ENCODE results near the gene AK8. TPM values are rescaled to one million over a fixed set of nuclear protein-coding genes. Genes with fewer than 3 reads are reported as not detected.

Gene AK8
- total and polyA plus RNA-seq, 9 donors, result 0.36 to 9.8 (median 1.6) TPM

GRCh38 chr9:132864691-132865090 is 13.4 kb downstream of the AK8 start:
- H3K27ac ChIP-seq, result no peak overlapping the region
- no peak overlapping the region for H3K4me3 ChIP-seq
- H3K9me3 ChIP-seq, result no peaks in the 10 kb centered on the region
- intact Hi-C loops (cut with DNase I), result no loop called here
- no peak for DNase-seq
- no peaks in the 10 kb centered on the region for H3K27me3 ChIP-seq
- H3K36me3 ChIP-seq, result no peaks in the 10 kb centered on the region
- no peak for TF ChIP-seq POLR2A (IDR thresholded peaks at IDR 0.05)
- TF ChIP-seq EP300 (IDR thresholded peaks at IDR 0.05), result no peak
- TF ChIP-seq CTCF (IDR thresholded peaks at IDR 0.05), result no peak
- no peaks in the 10 kb centered on the region for H3K4me1 ChIP-seq (ENCODE audit: insufficient read depth)
- 81 to 82% (median 82%) methylated on average over 8 of the region's 8 CpGs for WGBS, 3 donors

DNA sequence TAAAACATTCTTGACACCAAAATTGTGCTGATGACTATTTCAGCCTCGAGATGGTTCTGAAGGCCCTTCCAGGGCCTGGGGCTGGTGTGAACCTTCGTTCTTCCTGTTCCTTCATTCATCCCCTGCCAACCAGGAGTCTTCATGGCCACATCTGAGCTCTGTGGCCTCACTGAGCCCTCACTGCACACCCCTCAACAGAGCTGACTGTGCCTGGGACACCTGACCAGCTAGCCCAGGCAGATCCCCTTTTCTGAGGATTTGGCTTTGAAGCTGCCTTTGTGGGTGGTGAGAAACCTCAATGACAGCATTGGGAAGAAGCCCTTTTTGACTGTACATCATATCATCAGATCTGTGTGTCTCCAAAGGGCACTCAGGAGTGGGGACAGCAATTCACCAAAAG is 13.8 kb downstream of the AK8 start:
- TF ChIP-seq CTCF (IDR thresholded peaks at IDR 0.05) (no peak), POLR2A (IDR thresholded peaks at IDR 0.05) (no peak), EP300 (IDR thresholded peaks at IDR 0.05) (no peak)
- intact Hi-C loops (cut with DNase I), result no loop called here
- WGBS, 3 donors, result 82 to 89% (median 82%) methylated on average over 2 of the region's 2 CpGs

GRCh38 chr9:132863096-132863495 is 15.0 kb downstream of the AK8 start:
- 80 to 88% (median 87%) methylated on average over 12 of the region's 12 CpGs for WGBS, 3 donors
- Histone ChIP-seq H3K4me3 (no peak overlapping the region), H3K36me3 (no peaks in the 10 kb centered on the region), H3K9me3 (no peaks in the 10 kb centered on the region), H3K27ac (no peak overlapping the region), H3K27me3 (no peaks in the 10 kb centered on the region), H3K4me1 (ENCODE audit: insufficient read depth) (no peaks in the 10 kb centered on the region)
- TF ChIP-seq CTCF (IDR thresholded peaks at IDR 0.05) (no peak), POLR2A (IDR thresholded peaks at IDR 0.05) (no peak), EP300 (IDR thresholded peaks at IDR 0.05) (no peak)
- DNase-seq, result no peak
- intact Hi-C loops (cut with DNase I), result no loop called here

More for the DNA sequence above, 13.8 kb downstream of the AK8 start:
- DNase-seq, result no peak
- Histone ChIP-seq H3K4me1 (ENCODE audit: insufficient read depth) (no peaks in the 10 kb centered on the region), H3K27me3 (no peaks in the 10 kb centered on the region), H3K9me3 (no peaks in the 10 kb centered on the region), H3K36me3 (no peaks in the 10 kb centered on the region), H3K4me3 (no peak overlapping the region), H3K27ac (no peak overlapping the region)

DNA sequence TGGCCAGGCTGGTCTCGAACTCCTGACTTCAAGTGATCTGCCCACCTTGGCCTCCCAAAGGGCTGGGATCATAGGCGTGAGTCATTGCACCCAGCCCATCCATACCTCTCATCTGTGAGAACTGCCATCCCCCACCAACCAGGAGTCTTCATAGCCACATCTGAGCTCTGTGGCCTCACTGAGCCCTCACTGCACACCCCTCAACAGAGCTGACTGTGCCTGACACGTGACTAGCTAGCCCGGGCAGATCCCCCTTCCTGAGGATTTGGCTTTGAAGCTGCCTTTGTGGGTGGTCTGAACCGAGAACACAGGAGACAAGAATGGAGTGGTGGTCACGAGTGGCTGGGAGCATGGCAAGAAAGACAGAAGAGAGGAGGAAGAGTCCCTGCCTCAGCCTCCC is 15.6 kb downstream of the AK8 start:
- Histone ChIP-seq H3K27me3 (no peaks in the 10 kb centered on the region), H3K4me3 (no peak overlapping the region), H3K36me3 (no peaks in the 10 kb centered on the region), H3K27ac (no peak overlapping the region), H3K4me1 (ENCODE audit: insufficient read depth) (no peaks in the 10 kb centered on the region), H3K9me3 (no peaks in the 10 kb centered on the region)
- intact Hi-C loops (cut with DNase I), result no loop called here
- WGBS, 3 donors, result 61 to 70% (median 62%) methylated on average over 6 of the region's 6 CpGs
- no peak for DNase-seq
- TF ChIP-seq POLR2A (IDR thresholded peaks at IDR 0.05), result no peak
- TF ChIP-seq EP300 (IDR thresholded peaks at IDR 0.05), result no peak
- TF ChIP-seq CTCF (IDR thresholded peaks at IDR 0.05), result no peak

Measured in ovary (tissue), 9 donors.